GM18907 (cell line): ENCODE measurements around the gene RAB26.
"Not testable (repeated sequence)": the region's sequence is repeated elsewhere in the genome, so short reads cannot be mapped to it uniquely, and the experiment has no call there.

Source experiments
- ATAC-seq: cut with Tn5 transposase; IDR thresholded peaks from one replicate; pipeline ENCODE4 v1.9.1; 2021; ENCODE audit warnings: mild to moderate bottlenecking, moderate library complexity; ENCODE audit not compliant: unreplicated experiment

RAB26 gene

GRCh38 chr16:2135770-2136490, 12.5 kb upstream of the RAB26 start, which contains the start of gene PKD1:
Gene PKD1, minus strand, starts transcription at chr16:2135898. Its CDS starts 209 bp downstream, at chr16:2135689.
- ATAC-seq, result not testable (repeated sequence)

DNA sequence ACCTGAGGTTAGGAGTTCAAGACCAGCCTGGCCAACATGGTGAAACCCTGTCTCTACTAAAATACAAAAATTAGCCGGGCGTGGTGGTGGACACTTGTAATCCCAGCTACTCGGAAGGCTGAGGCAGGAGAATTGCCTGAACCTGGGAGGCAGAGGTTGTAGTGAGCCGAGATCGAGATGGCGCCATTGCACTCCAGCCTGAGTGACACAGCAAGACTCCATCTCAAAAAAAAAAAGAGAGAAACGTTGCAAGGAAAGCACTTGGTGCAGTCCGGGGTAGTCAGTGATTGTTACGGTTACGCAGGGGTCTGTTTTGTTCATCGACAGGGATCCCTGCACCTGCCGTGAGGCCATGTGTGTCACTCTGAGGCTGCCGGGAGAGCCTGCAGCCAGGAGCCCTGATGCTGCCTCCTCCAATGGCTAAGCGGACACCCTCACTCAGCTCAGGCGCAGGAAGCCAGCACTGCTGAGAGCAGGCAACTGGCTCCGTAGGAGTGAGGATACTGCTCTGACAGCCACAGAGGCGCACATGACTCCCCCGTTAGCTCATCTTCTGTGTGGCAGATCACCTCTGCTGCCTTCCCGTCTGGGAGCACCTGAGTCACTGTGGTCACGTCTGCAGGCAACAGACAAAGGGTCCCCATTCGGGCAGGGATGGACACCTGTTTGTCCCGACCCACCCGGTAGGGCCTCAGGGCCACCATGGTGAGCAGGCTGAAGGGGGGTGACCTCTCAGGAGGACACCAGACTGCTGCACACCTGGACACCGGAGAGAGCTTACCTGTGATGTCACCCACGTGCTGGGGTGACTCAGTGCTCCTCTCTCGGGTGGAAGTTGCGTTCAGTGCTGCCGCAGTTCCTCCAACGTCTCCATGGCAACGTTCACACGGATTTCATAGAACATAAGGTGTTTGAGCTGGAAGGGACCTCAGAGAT, 5.2 kb upstream of the RAB26 start:
- ATAC-seq, result no peak

DNA sequence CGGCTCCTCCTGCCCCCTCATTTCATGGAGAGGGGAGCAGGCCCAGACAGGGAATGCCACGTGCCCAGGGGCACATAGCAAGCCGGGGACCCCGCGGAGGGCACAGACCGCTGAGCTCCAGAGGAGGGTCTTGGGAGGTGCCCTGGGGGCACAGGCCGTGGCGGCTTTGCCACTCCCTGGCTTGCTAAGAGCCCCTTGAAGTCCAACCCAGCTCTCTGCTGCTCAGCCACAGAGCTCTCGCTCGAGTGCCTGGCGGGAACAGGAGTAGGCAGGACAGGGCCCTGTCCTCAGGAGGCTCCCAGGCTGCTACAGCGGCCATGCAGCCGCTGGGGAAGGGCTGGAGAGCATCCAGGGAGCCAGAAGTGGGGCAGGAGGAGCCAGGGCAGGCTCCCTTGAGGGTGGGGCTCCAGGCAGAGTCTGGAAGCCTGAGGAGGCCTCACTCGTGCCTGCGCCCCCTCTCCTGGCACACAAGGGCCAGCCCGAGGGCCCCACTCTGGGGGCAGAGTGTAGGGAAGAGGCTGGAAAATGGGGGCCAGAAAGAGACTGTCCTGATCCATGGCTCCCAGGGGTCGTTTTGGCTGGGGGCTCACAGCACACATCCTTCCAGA, 4.4 kb upstream of the RAB26 start:
- no peak for ATAC-seq

GRCh38 chr16:2145843-2146242, 2.6 kb upstream of the RAB26 start:
- ATAC-seq, result no peak

- ATAC-seq, result no peak
Observed at GRCh38 chr16:2147378-2147777, 1.0 kb upstream of the RAB26 start.

GRCh38 chr16:2148714-2149629, 547 bp downstream of the RAB26 start:
- ATAC-seq, result no peak

DNA sequence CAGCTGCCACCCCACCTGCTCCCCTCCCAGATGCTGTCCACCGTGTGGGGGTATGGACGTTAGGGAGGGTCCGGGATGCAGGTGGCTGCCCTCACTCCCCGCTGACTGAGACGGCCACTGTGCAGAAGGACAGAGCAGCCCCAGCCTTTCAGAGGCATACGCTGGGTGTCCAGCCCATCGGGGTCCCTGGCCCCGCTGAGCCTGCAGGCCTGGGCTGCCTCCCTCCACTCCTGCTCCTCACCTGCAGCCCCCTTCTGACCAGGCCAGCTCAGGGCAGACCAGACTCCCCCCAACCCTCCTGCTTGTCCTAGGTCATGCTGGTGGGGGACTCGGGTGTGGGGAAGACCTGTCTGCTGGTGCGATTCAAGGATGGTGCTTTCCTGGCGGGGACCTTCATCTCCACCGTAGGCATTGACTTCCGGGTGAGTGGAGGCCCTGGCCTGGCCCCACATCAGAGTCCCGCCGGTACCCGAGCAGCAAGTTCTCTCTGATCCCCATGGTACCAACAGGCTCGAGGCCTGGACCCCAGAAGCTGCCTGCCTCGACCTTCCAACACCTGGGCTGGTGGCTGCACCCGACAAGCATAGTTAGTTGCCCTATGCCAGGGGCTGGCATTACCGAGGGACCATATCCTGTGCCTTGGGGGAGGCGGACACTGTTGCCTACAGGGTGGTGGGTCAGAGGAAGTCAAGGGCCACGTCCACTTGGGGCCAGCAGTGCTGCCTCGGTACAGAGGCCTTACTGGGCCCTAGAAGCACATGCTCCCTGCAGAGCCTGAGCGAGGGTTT, 1.4 kb downstream of the RAB26 start:
- no peak for ATAC-seq

DNA sequence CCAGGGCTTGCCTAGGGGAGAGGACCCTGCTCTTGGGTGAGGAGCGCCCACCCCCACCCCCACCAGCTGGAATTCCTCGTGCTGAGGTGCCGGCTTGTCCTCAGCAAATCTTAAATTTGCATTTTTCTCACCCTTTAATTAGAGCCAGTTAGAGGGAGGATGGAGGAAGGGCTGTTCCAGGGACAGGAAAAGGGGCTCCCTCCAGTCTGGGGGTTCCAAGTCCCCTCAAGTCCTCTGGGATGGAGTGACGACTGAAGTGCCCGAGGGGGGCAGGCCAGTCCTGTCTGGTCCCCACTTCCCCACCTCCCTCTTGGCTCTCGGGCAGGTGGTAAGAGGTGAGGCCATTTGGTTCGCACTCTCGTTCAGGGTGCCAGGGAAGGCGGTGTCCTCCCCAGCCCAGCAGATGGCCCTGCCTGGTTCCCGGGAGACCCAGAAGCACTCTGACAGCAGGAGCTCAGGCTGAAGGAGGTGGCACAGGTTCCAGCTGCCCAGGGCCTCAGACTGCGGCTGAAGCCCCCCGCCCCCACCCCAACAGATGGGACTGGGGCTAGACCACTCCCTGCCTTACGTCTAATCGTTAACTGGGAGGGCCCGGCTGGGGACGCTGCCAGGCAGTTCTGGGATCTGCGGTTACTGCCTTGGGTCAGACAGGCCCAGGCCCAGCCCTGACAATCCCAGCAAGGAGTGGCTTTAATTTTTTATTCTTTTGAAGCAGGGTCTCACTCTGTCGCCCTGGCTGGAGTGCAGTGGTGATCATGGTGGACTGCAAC, 2.2 kb downstream of the RAB26 start:
- no peak for ATAC-seq

DNA sequence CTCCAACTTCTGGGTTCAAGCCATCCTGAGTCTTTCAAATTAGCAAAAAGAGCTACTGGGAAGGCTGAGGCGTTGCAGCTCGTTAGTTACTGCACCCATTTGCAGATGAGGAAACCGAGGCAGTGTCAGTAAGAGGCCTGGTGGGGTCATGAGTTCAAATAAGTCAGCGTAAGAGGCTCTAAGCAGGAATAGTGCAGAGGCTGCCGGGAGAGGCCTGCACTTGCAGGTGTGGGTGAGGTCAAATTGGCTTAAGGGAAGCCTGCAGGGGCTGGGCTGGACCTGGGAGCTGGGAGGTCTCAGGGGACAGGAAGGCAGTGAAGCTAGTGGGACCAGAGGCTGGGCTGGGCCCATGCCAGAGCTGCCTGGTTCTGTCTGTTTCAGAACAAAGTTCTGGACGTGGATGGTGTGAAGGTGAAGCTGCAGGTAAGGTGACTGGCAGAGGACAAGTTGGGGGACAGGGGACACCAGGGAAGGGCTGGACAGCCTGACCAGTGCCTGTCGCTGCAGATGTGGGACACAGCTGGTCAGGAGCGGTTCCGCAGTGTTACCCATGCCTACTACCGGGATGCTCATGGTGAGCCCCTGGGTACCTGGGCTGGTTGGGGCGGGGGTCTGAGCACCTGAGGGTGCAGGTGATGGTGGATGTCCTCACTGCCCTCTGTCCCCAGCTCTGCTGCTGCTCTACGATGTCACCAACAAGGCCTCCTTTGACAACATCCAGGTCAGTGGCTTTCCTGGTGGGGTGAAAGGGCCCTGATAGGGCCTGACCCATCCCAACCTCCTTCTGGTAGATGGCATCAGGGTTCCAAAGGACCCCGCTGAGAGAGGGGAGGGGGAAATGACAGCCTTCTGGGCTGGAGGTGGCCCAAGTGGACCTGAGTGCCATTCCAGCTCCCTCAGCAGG, 3.0 kb downstream of the RAB26 start:
- no peak for ATAC-seq

GRCh38 chr16:2152695-2153506, 4.5 kb downstream of the RAB26 start:
- no peak for ATAC-seq

GRCh38 chr16:2154533-2155090, 6.2 kb downstream of the RAB26 start:
- no peak for ATAC-seq

- ATAC-seq, result peak; percentile 90
Observed at GRCh38 chr16:2155091-2155950, 6.9 kb downstream of the RAB26 start, which contains the start of gene TRAF7. Gene TRAF7, plus strand, starts transcription at chr16:2155782. Its CDS starts 8,139 bp downstream, at chr16:2163921.

DNA sequence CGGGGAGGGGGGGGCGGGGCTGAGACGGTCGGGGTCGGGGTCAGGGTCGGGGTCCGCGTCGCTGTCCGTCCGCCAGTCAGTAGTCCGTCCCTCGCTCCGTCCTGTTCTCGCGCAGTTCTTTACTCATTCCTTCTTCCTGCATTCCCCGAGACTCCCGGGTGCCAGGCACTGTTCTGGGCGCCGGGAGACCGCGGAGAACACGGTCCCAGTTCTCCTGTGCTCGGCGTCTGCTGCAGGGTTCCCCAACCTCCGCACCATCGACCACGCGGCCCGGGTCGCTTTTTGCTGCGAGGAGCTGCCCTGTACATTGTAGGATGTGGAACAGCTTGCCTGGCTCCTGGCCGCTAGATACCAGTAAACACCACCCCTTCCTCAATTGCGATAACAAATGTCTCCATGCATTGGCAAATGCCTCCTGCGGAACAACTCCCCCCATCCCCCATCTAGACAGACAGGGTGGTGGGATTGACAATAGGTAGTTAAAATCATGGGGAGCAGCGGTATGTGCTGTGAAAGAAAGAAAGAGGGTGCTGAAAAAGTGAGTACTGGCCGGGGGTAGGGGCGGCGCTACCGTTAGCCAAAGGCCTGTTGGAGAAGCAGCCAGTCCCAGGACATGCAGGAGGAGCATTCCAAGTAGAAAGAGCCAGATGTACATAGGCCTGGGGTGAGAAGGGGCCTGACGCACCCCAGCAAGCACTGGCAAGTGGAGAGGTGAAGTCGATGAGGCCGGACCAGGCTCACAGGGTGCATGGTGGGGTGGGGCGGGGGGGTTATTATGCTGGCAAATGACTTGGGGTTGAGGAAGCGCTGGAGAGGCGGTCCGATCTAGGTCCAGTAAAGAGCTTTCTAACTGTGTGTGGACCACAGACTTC, 7.8 kb downstream of the RAB26 start:
- no peak for ATAC-seq

DNA sequence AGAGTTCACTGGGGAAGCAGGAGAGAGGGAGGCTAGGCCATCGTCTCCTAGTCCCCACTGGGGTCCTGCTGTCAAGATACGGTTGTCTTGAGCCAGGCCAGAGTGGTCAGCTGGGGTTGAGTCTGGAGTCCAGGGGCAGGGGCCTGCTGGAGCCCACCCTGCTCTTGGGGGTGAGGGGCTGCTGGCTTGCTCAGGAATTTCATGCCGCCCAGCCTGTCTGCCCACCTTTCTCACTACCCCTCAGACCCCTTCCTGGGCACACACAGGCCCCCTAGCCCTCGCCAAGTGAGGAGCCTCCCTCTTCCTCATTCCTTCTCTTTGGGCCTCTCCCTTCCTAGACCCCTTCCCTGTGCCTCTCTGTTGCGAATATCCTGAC, 8.4 kb downstream of the RAB26 start:
- no peak for ATAC-seq
